WTC11 (cell line): ENCODE measurements around the gene B3GNT7. TPM values are rescaled to one million over a fixed set of nuclear protein-coding genes. Genes with fewer than 3 reads are reported as not detected.

ENCODE experiments used
- ATAC-seq: fragments of 200-7000 bp; cut with Tn5 transposase; 2 replicates; pipeline ENCODE4 v1.10.0; 2021; ENCODE audit warnings: mild to moderate bottlenecking, moderate library complexity
- CTCF ChIA-PET: fragments of 300-600 bp; sonication (Branson Sonifier 250); formaldehyde crosslinking; loops from one replicate; lab custom pipeline; 2021; ENCODE audit warnings: antibody characterized with exemption; lab: Charles Lee
- POLR2A ChIA-PET: fragments of 350-600 bp; sonication (Branson Sonifier 250); formaldehyde crosslinking; loops from one replicate; lab custom pipeline; 2021; ENCODE audit warnings: antibody characterized with exemption; lab: Charles Lee
- DNase-seq: peaks from one replicate; pipeline ENCODE4 v3.0.0; 2021; ENCODE audit warnings: low spot score
- H3K27ac Mint-ChIP-seq: 2 replicates; pipeline ENCODE4 v1.8.0; 2021; ENCODE audit warnings: mixed read lengths
- H3K27me3 Mint-ChIP-seq: 2 replicates; pipeline ENCODE4 v1.8.0; 2021; ENCODE audit warnings: low read depth, mild to moderate bottlenecking, moderate library complexity, mixed read lengths
- H3K36me3 Mint-ChIP-seq: 2 replicates; pipeline ENCODE4 v1.8.0; 2021; ENCODE audit warnings: mixed read lengths
- H3K4me1 Mint-ChIP-seq: 2 replicates; pipeline ENCODE4 v1.8.0; 2022; ENCODE audit warnings: mixed read lengths
- H3K4me3 Mint-ChIP-seq: 2 replicates; pipeline ENCODE4 v1.8.0; 2021; ENCODE audit warnings: mild to moderate bottlenecking, moderate library complexity, mixed read lengths
- H3K9me3 Mint-ChIP-seq: 2 replicates; pipeline ENCODE4 v1.8.0; 2021; ENCODE audit warnings: mixed read lengths
- CBFB ChIP-seq: sonication (generic); formaldehyde crosslinking; IDR thresholded peaks from 2 replicates; pipeline ENCODE4 v1.8.1; 2022; ENCODE audit warnings: mild to moderate bottlenecking, low read depth, missing genetic modification reagents
- CREM ChIP-seq: sonication (generic); formaldehyde crosslinking; IDR thresholded peaks from 2 replicates; pipeline ENCODE4 v1.8.1; 2022; ENCODE audit warnings: mild to moderate bottlenecking, missing genetic modification reagents, moderate library complexity
- E2F1 ChIP-seq: sonication (generic); formaldehyde crosslinking; IDR thresholded peaks from 2 replicates; pipeline ENCODE4 v1.8.0; 2022; ENCODE audit warnings: mild to moderate bottlenecking, missing genetic modification reagents
- ESRRA ChIP-seq: sonication (generic); formaldehyde crosslinking; IDR thresholded peaks from 2 replicates; pipeline ENCODE4 v1.8.1; 2022; ENCODE audit warnings: mild to moderate bottlenecking, missing genetic modification reagents, borderline replicate concordance
- HMGXB4 ChIP-seq: sonication (generic); formaldehyde crosslinking; IDR thresholded peaks from 2 replicates; pipeline ENCODE4 v1.8.1; 2023; ENCODE audit warnings: mild to moderate bottlenecking, moderate library complexity, missing genetic modification reagents
- IRF1 ChIP-seq: sonication (generic); formaldehyde crosslinking; IDR thresholded peaks from 2 replicates; pipeline ENCODE4 v1.8.0; 2023; ENCODE audit warnings: missing genetic modification reagents
- JUN ChIP-seq: sonication (generic); formaldehyde crosslinking; IDR thresholded peaks from 2 replicates; pipeline ENCODE4 v1.8.0; 2023; ENCODE audit warnings: mild to moderate bottlenecking, missing genetic modification reagents
- MLX ChIP-seq: sonication (generic); formaldehyde crosslinking; IDR thresholded peaks from 2 replicates; pipeline ENCODE4 v1.8.1; 2023; ENCODE audit warnings: mild to moderate bottlenecking, missing genetic modification reagents, moderate library complexity
- RELA ChIP-seq: sonication (generic); formaldehyde crosslinking; IDR thresholded peaks from 2 replicates; pipeline ENCODE4 v1.8.1; 2022; ENCODE audit warnings: missing genetic modification reagents, mild to moderate bottlenecking, borderline replicate concordance
- TEAD4 ChIP-seq: sonication (generic); formaldehyde crosslinking; IDR thresholded peaks from 2 replicates; pipeline ENCODE4 v1.8.0; 2022; ENCODE audit warnings: mild to moderate bottlenecking, missing genetic modification reagents
- USF2 ChIP-seq: sonication (generic); formaldehyde crosslinking; IDR thresholded peaks from 2 replicates; pipeline ENCODE4 v1.8.1; 2023; ENCODE audit warnings: mild to moderate bottlenecking, missing genetic modification reagents, moderate library complexity
- ZBTB21 ChIP-seq: sonication (generic); formaldehyde crosslinking; IDR thresholded peaks from 2 replicates; pipeline ENCODE4 v1.8.1; 2023; ENCODE audit warnings: mild to moderate bottlenecking, missing genetic modification reagents, borderline replicate concordance
- ZNF138 ChIP-seq: sonication (generic); formaldehyde crosslinking; conservative IDR thresholded peaks from 2 replicates; pipeline ENCODE4 v1.8.1; 2022; ENCODE audit warnings: mild to moderate bottlenecking, moderate library complexity, missing genetic modification reagents
- ZNF263 ChIP-seq: sonication (generic); formaldehyde crosslinking; IDR thresholded peaks from 2 replicates; pipeline ENCODE4 v1.8.1; 2022; ENCODE audit warnings: low read depth, mild to moderate bottlenecking, moderate library complexity, missing genetic modification reagents
- ZNF396 ChIP-seq: fragments of 250-450 bp; sonication (Bioruptor Pico); IDR thresholded peaks from 2 replicates; pipeline ENCODE4 v1.8.0; 2021; ENCODE audit warnings: mild to moderate bottlenecking, moderate library complexity, borderline replicate concordance
- ZNF423 ChIP-seq: fragments of 250-450 bp; sonication (Bioruptor Pico); IDR thresholded peaks from 2 replicates; pipeline ENCODE4 v2.1.2; 2022; ENCODE audit warnings: mild to moderate bottlenecking, moderate library complexity
- total RNA-seq: library from RNA; stranded (reverse); gene quantifications from 3 replicates; pipeline ENCODE4 v1.2.3, GENCODE V29; 2021

Gene B3GNT7
- total RNA-seq, 1 experiment from 2014 or later: 151 TPM

GRCh38 chr2:231379266-231380215 lies 16.0 kb upstream of the B3GNT7 start:
- CTCF ChIA-PET: interaction anchor here (0.6 kb wide), 1 partner anchor 131 kb away, joined by 4 read pairs; no protein-coding TSS in a partner anchor
- POLR2A ChIA-PET: no interaction called here

GRCh38 chr2:231380307-231380706 lies 15.2 kb upstream of the B3GNT7 start:
- Mint-ChIP-seq H3K27me3 (peaks cover 2% of the 10 kb centered on the region), H3K4me3 (no peak overlapping the region), H3K9me3 (peaks cover 13% of the 10 kb centered on the region), H3K27ac (no peak overlapping the region), H3K36me3 (peaks cover 13% of the 10 kb centered on the region), H3K4me1 (peaks cover 40% of the 10 kb centered on the region)
- no peak for ATAC-seq
- CTCF ChIA-PET: no interaction called here
- POLR2A ChIA-PET: no interaction called here
- no peak for DNase-seq
- TF ChIP-seq JUN (CRISPR knock-in tag) (no peak), ESRRA (CRISPR knock-in tag) (no peak), TEAD4 (CRISPR knock-in tag) (no peak), ZNF396 (CRISPR knock-in tag) (no peak), ZNF138 (CRISPR knock-in tag) (no peak), MLX (no peak), CREM (CRISPR knock-in tag) (no peak), RELA (no peak), ZNF423 (CRISPR knock-in tag) (no peak), IRF1 (CRISPR knock-in tag) (no peak)
- TF ChIP-seq, all 79 proteins: peak for 0

More at GRCh38 chr2:231379266-231380215, 16.0 kb upstream of the B3GNT7 start:
- H3K4me1 Mint-ChIP-seq: peaks cover 47% of the 10 kb centered on the region
- peaks cover 8% of the 10 kb centered on the region for H3K36me3 Mint-ChIP-seq
- H3K4me3 Mint-ChIP-seq: no peak overlapping the region
- H3K27ac Mint-ChIP-seq: 0 out of 2 replicates have a peak overlapping the region, but pooled peaks have one; percentile 49
- H3K9me3 Mint-ChIP-seq: peaks cover 5% of the 10 kb centered on the region
- TF ChIP-seq CBFB (no peak), HMGXB4 (CRISPR knock-in tag) (peak; percentile 44; the same call in 1 of the 2 replicates), ZBTB21 (CRISPR knock-in tag) (0 out of 2 replicates have a peak, but pooled peaks have one; percentile 8)
- ATAC-seq (no peak), DNase-seq (no peak)
- no peaks in the 10 kb centered on the region; the same call in 1 of the 2 replicates for H3K27me3 Mint-ChIP-seq

GRCh38 chr2:231380991-231381847 lies 14.3 kb upstream of the B3GNT7 start:
- H3K4me3 Mint-ChIP-seq: no peak overlapping the region
- TF ChIP-seq ZNF263: 0 out of 2 replicates have a peak, but pooled peaks have one; percentile 4
- no peak for TF ChIP-seq USF2 (CRISPR knock-in tag)
- TF ChIP-seq E2F1: no peak
- H3K36me3 Mint-ChIP-seq: peaks cover 20% of the 10 kb centered on the region
- ChIA-PET CTCF (no interaction called here), POLR2A (no interaction called here)
- peaks cover 21% of the 10 kb centered on the region for H3K9me3 Mint-ChIP-seq
- ATAC-seq (no peak), DNase-seq (no peak)
- H3K27me3 Mint-ChIP-seq: peaks cover 2% of the 10 kb centered on the region
- no peak overlapping the region for H3K27ac Mint-ChIP-seq
- peaks cover 31% of the 10 kb centered on the region for H3K4me1 Mint-ChIP-seq
